Measurements from ENCODE around the gene DBNL.
A peak's percentile ranks its signal among the peaks of the same experiment; 100 is the strongest.

DBNL gene

GRCh38 chr7:44100458-44101302 is 56.2 kb downstream of the DBNL start:
- TF ChIP-seq, protein P1, sequence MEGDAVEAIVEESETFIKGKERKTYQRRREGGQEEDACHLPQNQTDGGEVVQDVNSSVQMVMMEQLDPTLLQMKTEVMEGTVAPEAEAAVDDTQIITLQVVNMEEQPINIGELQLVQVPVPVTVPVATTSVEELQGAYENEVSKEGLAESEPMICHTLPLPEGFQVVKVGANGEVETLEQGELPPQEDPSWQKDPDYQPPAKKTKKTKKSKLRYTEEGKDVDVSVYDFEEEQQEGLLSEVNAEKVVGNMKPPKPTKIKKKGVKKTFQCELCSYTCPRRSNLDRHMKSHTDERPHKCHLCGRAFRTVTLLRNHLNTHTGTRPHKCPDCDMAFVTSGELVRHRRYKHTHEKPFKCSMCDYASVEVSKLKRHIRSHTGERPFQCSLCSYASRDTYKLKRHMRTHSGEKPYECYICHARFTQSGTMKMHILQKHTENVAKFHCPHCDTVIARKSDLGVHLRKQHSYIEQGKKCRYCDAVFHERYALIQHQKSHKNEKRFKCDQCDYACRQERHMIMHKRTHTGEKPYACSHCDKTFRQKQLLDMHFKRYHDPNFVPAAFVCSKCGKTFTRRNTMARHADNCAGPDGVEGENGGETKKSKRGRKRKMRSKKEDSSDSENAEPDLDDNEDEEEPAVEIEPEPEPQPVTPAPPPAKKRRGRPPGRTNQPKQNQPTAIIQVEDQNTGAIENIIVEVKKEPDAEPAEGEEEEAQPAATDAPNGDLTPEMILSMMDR (IDR thresholded peaks at IDR 0.05; ENCODE audit: low read depth, low read length, poor library complexity, severe bottlenecking) = no peak
- TF ChIP-seq EZH2phosphoT487 (IDR thresholded peaks at IDR 0.05; ENCODE audit: borderline replicate concordance, low read length) = no peak
- H3K27me3 ChIP-seq (ENCODE audit: control insufficient read depth, low read length) = peaks cover 24% of the 10 kb centered on the region
- no peaks in the 10 kb centered on the region for H3K79me2 ChIP-seq (ENCODE audit: control insufficient read depth, low read length)
- no peaks in the 10 kb centered on the region for H4K20me1 ChIP-seq (ENCODE audit: control insufficient read depth, insufficient read depth, low read depth, low read length)
- H3K27ac ChIP-seq (ENCODE audit: low read depth, low read length) = 0 out of 2 replicates have a peak overlapping the region, but pooled peaks have one; percentile 3
- peak overlapping the region; percentile 1 for H3K4me3 ChIP-seq (ENCODE audit: low read length)
- peak overlapping the region; percentile 35 for H3K4me2 ChIP-seq (ENCODE audit: low read length)
- no peaks in the 10 kb centered on the region for H3K9me3 ChIP-seq (ENCODE audit: control insufficient read depth, insufficient read depth, low read length)
- no peaks in the 10 kb centered on the region; the same call in 1 of the 2 replicates for H3K36me3 ChIP-seq (ENCODE audit: control insufficient read depth, low read length)
- H3K4me1 ChIP-seq (ENCODE audit: control insufficient read depth, low read length) = peaks cover 59% of the 10 kb centered on the region
- H3K9me2 ChIP-seq (replicated peaks; ENCODE audit: control insufficient read depth, low read length) = no peaks in the 10 kb centered on the region
- H3F3A ChIP-seq (ENCODE audit: control insufficient read depth, insufficient read depth) = peaks cover 8% of the 10 kb centered on the region

GRCh38 chr7:44101303-44101965 is 56.9 kb downstream of the DBNL start:
- Histone ChIP-seq H3K36me3 (ENCODE audit: control insufficient read depth, low read length) (no peaks in the 10 kb centered on the region; the same call in 1 of the 2 replicates), H3K4me1 (ENCODE audit: control insufficient read depth, low read length) (peaks cover 52% of the 10 kb centered on the region), H3K27ac (ENCODE audit: low read depth, low read length) (no peak overlapping the region), H3K79me2 (ENCODE audit: control insufficient read depth, low read length) (no peaks in the 10 kb centered on the region), H3K4me2 (ENCODE audit: low read length) (peak overlapping the region; percentile 35), H4K20me1 (ENCODE audit: control insufficient read depth, insufficient read depth, low read depth, low read length) (no peaks in the 10 kb centered on the region), H3F3A (ENCODE audit: control insufficient read depth, insufficient read depth) (peaks cover 8% of the 10 kb centered on the region), H3K27me3 (ENCODE audit: control insufficient read depth, low read length) (peaks cover 32% of the 10 kb centered on the region), H3K4me3 (ENCODE audit: low read length) (0 out of 2 replicates have a peak overlapping the region, but pooled peaks have one; percentile 1), H3K9me3 (ENCODE audit: control insufficient read depth, insufficient read depth, low read length) (no peaks in the 10 kb centered on the region), H3K9me2 (replicated peaks; ENCODE audit: control insufficient read depth, low read length) (no peaks in the 10 kb centered on the region)
- TF ChIP-seq, protein P1 (IDR thresholded peaks at IDR 0.05; ENCODE audit: low read depth, low read length, poor library complexity, severe bottlenecking) = no peak
- TF ChIP-seq EZH2phosphoT487 (IDR thresholded peaks at IDR 0.05; ENCODE audit: borderline replicate concordance, low read length) = no peak

- no peak for TF ChIP-seq EZH2phosphoT487 (IDR thresholded peaks at IDR 0.05; ENCODE audit: borderline replicate concordance, low read length)
- TF ChIP-seq, protein P1 (IDR thresholded peaks at IDR 0.05; ENCODE audit: low read depth, low read length, poor library complexity, severe bottlenecking) = no peak
Measured at GRCh38 chr7:44101966-44102845, 57.7 kb downstream of the DBNL start.

More at GRCh38 chr7:44101966-44102845, 57.7 kb downstream of the DBNL start:
- H3K79me2 ChIP-seq (ENCODE audit: control insufficient read depth, low read length) = no peaks in the 10 kb centered on the region
- H3K4me2 ChIP-seq (ENCODE audit: low read length) = no peak overlapping the region
- no peak overlapping the region for H3K4me3 ChIP-seq (ENCODE audit: low read length)
- H3K36me3 ChIP-seq (ENCODE audit: control insufficient read depth, low read length) = no peaks in the 10 kb centered on the region
- no peaks in the 10 kb centered on the region for H3K9me3 ChIP-seq (ENCODE audit: control insufficient read depth, insufficient read depth, low read length)
- H3F3A ChIP-seq (ENCODE audit: control insufficient read depth, insufficient read depth) = peaks cover 8% of the 10 kb centered on the region
- H3K27me3 ChIP-seq (ENCODE audit: control insufficient read depth, low read length) = peaks cover 34% of the 10 kb centered on the region
- H4K20me1 ChIP-seq (ENCODE audit: control insufficient read depth, insufficient read depth, low read depth, low read length) = no peaks in the 10 kb centered on the region
- H3K4me1 ChIP-seq (ENCODE audit: control insufficient read depth, low read length) = peaks cover 44% of the 10 kb centered on the region
- no peak overlapping the region for H3K27ac ChIP-seq (ENCODE audit: low read depth, low read length)
- no peaks in the 10 kb centered on the region for H3K9me2 ChIP-seq (replicated peaks; ENCODE audit: control insufficient read depth, low read length)
